ENCODE data around the gene MTMR3. TPM values are rescaled to one million over a fixed set of nuclear protein-coding genes. Genes with fewer than 3 reads are reported as not detected.
A peak's percentile ranks its signal among the peaks of the same experiment; 100 is the strongest.

The MTMR3 gene
- polyA plus RNA-seq, 1 of the 3 experiments (the other 2 are of a cell fraction), result 20.4 TPM

- TF ChIP-seq, protein P1, sequence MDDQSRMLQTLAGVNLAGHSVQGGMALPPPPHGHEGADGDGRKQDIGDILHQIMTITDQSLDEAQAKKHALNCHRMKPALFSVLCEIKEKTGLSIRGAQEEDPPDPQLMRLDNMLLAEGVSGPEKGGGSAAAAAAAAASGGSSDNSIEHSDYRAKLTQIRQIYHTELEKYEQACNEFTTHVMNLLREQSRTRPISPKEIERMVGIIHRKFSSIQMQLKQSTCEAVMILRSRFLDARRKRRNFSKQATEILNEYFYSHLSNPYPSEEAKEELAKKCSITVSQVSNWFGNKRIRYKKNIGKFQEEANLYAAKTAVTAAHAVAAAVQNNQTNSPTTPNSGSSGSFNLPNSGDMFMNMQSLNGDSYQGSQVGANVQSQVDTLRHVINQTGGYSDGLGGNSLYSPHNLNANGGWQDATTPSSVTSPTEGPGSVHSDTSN (IDR thresholded peaks at IDR 0.05), result peak; percentile 77
- TF ChIP-seq ELF1 (IDR thresholded peaks at IDR 0.05) (no peak), YY1 (IDR thresholded peaks at IDR 0.05; ENCODE audit: low read depth) (no peak), FOXJ3 (CRISPR knock-in tag; IDR thresholded peaks at IDR 0.05) (no peak), FOSL2 (IDR thresholded peaks at IDR 0.05; ENCODE audit: borderline replicate concordance, low read depth) (peak; percentile 84; the same call in 1 of the 2 replicates), POLR2AphosphoS5 (IDR thresholded peaks at IDR 0.05; ENCODE audit: low read depth, low read length) (peak; percentile 46; the same call in 1 of the 2 replicates), RAD21 (IDR thresholded peaks at IDR 0.05; ENCODE audit: low read length) (no peak), TEAD4 (IDR thresholded peaks at IDR 0.05; ENCODE audit: borderline replicate concordance, insufficient read depth) (peak; percentile 57; the same call in 1 of the 2 replicates), REST (IDR thresholded peaks at IDR 0.05; ENCODE audit: low read depth, low read length) (no peak), SIN3A (IDR thresholded peaks at IDR 0.05; ENCODE audit: borderline replicate concordance, low read depth, low read length) (peak; percentile 69; the same call in 1 of the 2 replicates), TCF12 (IDR thresholded peaks at IDR 0.05) (peak; percentile 84), MEF2A (IDR thresholded peaks at IDR 0.05; ENCODE audit: borderline replicate concordance, low read depth) (0 out of 2 replicates have a peak, but pooled peaks have one; percentile 39)
Observed at GRCh38 chr22:30044369-30044768, 161.4 kb downstream of the MTMR3 start (continued).

DNA sequence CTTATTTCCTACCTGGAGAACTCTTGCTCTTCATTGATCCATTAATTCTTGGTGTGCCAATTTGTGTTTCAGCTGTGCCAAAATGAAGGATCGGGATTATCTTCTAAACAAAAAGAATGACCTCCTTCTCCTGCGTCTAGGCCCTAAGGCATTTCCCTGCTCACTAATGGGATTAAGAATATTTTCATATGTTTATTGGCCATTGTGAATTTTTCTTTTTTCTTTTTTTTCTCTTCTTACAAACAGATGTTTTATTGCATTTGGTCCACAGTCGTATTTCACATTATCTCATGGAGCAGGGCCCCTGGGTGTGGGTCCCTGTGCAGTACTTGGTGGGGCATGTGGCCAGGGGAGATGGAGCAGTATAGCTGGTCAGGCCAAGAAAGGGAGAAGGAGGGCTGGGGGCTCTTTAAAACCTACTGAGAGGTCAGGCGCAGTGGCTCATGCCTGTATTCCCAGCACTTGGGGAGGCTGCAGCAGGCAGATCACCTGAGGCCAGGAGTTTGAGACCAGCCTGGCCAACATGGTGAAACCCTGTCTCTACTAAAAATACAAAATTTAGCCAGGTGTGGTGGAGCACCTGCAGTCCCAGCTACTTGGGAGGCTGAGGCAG lies 162.0 kb downstream of the MTMR3 start:
- no peak for DNase-seq
- CTCF ChIA-PET, result interaction anchor here (0.6 to 1.7 kb wide), 2 partner anchors 10 to 13 kb away, joined by 3 to 6 read pairs; no protein-coding TSS in a partner anchor
- H3K27ac ChIP-seq (ENCODE audit: low read depth in 2 of 2, low read length in 1 of 2), result peak overlapping the region; percentile 31 to 91; a peak in 3 of 4 replicates
- no peaks in the 10 kb centered on the region for H3K36me3 ChIP-seq (replicated peaks in 1 of 2; ENCODE audit: control insufficient read depth in 1 of 2, insufficient read depth in 2 of 2, low read length in 1 of 2)
- no peaks in the 10 kb centered on the region for H3K79me2 ChIP-seq (ENCODE audit: insufficient read depth)
- H3K27me3 ChIP-seq (ENCODE audit: insufficient read depth), result no peaks in the 10 kb centered on the region
- POLR2A ChIA-PET, result no interaction called here
- peaks cover 21% of the 10 kb centered on the region for H3F3A ChIP-seq (replicated peaks; ENCODE audit: insufficient read depth)
- H3K4me3 ChIP-seq (ENCODE audit: low read depth in 2 of 2, low read length in 1 of 2), result no peak overlapping the region
- H3K9ac ChIP-seq, result no peak overlapping the region
- peaks cover 0 to 27% of the 10 kb centered on the region in 2 experiments; a peak in 3 of 4 replicates for H3K4me1 ChIP-seq (ENCODE audit: control insufficient read depth in 1 of 2, insufficient read depth in 2 of 2, low read depth in 1 of 2, low read length in 1 of 2)
- no peak overlapping the region for H2AFZ ChIP-seq (ENCODE audit: low read depth)
- no peaks in the 10 kb centered on the region for H4K20me1 ChIP-seq (ENCODE audit: insufficient read depth)
- no peaks in the 10 kb centered on the region for H3K9me2 ChIP-seq
- peak overlapping the region; percentile 60; the same call in 1 of the 2 replicates for H3K4me2 ChIP-seq
- 84% methylated on average over 3 of the region's 4 CpGs for WGBS (ENCODE audit: low lambda C conversion rate)
- H3K9me3 ChIP-seq, result no peaks in the 10 kb centered on the region
- TF ChIP-seq REST (IDR thresholded peaks at IDR 0.05; ENCODE audit: low read depth, low read length), result no peak
- no peak for TF ChIP-seq TAF1 (IDR thresholded peaks at IDR 0.05; ENCODE audit: borderline replicate concordance, low read depth, low read length)
- TF ChIP-seq YY1 (IDR thresholded peaks at IDR 0.05; ENCODE audit: low read depth), result no peak
- TF ChIP-seq RXRA (IDR thresholded peaks at IDR 0.05; ENCODE audit: borderline replicate concordance, low read depth), result no peak
- TF ChIP-seq CHD2 (IDR thresholded peaks at IDR 0.05; ENCODE audit: low read length, partially characterized antibody), result no peak
- TF ChIP-seq, protein P2, sequence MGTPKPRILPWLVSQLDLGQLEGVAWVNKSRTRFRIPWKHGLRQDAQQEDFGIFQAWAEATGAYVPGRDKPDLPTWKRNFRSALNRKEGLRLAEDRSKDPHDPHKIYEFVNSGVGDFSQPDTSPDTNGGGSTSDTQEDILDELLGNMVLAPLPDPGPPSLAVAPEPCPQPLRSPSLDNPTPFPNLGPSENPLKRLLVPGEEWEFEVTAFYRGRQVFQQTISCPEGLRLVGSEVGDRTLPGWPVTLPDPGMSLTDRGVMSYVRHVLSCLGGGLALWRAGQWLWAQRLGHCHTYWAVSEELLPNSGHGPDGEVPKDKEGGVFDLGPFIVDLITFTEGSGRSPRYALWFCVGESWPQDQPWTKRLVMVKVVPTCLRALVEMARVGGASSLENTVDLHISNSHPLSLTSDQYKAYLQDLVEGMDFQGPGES (IDR thresholded peaks at IDR 0.05; ENCODE audit: low read depth, low read length), result no peak
- TF ChIP-seq NFIC (IDR thresholded peaks at IDR 0.05; ENCODE audit: borderline replicate concordance), result no peak
- TF ChIP-seq FOSL2 (IDR thresholded peaks at IDR 0.05; ENCODE audit: borderline replicate concordance, low read depth), result no peak
- no peak for TF ChIP-seq RFX5 (IDR thresholded peaks at IDR 0.05; ENCODE audit: low read length)
- TF ChIP-seq TEAD4 (IDR thresholded peaks at IDR 0.05; ENCODE audit: borderline replicate concordance, insufficient read depth), result no peak
- no peak for TF ChIP-seq USF1 (IDR thresholded peaks at IDR 0.05; ENCODE audit: borderline replicate concordance, low read depth)
- TF ChIP-seq TCF12 (IDR thresholded peaks at IDR 0.05), result no peak
